ENCODE measurements around the gene HBM.
"Not testable (repeated sequence)": the region's sequence is repeated elsewhere in the genome, so short reads cannot be mapped to it uniquely, and the experiment has no call there.

GRCh38 chr16:153129-153521 is 12.7 kb upstream of the HBM start:
- TF ChIP-seq CTCF (IDR thresholded peaks at IDR 0.05); POLR2AphosphoS5 (IDR thresholded peaks at IDR 0.05; ENCODE audit: insufficient read depth in 1 of 2, low read depth in 1 of 2): not testable (repeated sequence)

Data from vagina (tissue), 2 donors.